ENCODE data around the gene LINGO1. TPM values are rescaled to one million over a fixed set of nuclear protein-coding genes. Genes with fewer than 3 reads are reported as not detected.

LINGO1 gene
- total and polyA plus RNA-seq, 4 donors: 0.50 to 1.6 (median 0.75) TPM; not detected in 1

DNA sequence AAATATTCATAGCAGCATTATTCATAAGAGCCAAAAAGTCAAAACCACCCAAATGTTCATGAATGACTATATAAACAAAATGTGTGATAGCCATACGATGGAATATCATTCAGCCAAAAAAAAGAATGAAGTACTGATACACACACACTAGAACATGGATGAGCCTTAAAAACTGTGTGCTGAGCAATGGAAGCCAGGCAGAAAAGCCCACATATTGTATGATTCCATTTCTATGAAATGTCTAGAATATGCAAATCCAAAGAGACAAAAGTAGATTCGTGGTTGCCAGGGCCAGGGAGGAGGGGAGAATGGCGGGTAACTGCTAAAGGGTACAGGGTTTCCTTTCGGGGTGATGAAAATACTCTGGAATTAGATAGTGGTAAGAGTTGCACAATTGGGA is 37.2 kb upstream of the LINGO1 start:
- Histone ChIP-seq H3K27me3 (ENCODE audit: control insufficient read depth in 4 of 4, insufficient read depth in 4 of 4, low read length in 3 of 4) (peaks cover 0 to 10% (median under 1%) of the 10 kb centered on the region in 4 donors), H3K9me3 (ENCODE audit: control insufficient read depth in 4 of 4, low read length in 3 of 4) (no peaks in the 10 kb centered on the region), H3K27ac (ENCODE audit: low read depth in 1 of 2, low read length in 2 of 2) (no peak overlapping the region), H3K4me1 (ENCODE audit: control insufficient read depth in 4 of 4, insufficient read depth in 4 of 4, low read length in 3 of 4) (no peaks in the 10 kb centered on the region), H3K4me3 (ENCODE audit: low read depth in 1 of 3, low read length in 3 of 3) (no peak overlapping the region), H3K36me3 (ENCODE audit: control insufficient read depth in 4 of 4, insufficient read depth in 3 of 4, low read depth in 1 of 4, low read length in 3 of 4) (no peaks in the 10 kb centered on the region), H3K9ac (ENCODE audit: low read depth in 1 of 2, low read length in 2 of 2) (no peak overlapping the region)
- no peak for TF ChIP-seq YY1 (IDR thresholded peaks at IDR 0.05)
- TF ChIP-seq, protein P1, sequence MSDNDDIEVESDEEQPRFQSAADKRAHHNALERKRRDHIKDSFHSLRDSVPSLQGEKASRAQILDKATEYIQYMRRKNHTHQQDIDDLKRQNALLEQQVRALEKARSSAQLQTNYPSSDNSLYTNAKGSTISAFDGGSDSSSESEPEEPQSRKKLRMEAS (IDR thresholded peaks at IDR 0.05): no peak
- TF ChIP-seq GABPA (IDR thresholded peaks at IDR 0.05 in 1 of 2, conservative IDR thresholded peaks at IDR 0.05 in 1 of 2): no peak
- TF ChIP-seq NR2F2 (IDR thresholded peaks at IDR 0.05): no peak
- no peak for TF ChIP-seq HNF4A (conservative IDR thresholded peaks at IDR 0.05)
- TF ChIP-seq RAD21 (IDR thresholded peaks at IDR 0.05): no peak
- no peak for TF ChIP-seq FOXA1 (IDR thresholded peaks at IDR 0.05)
- no peak for TF ChIP-seq EGR1 (IDR thresholded peaks at IDR 0.05; ENCODE audit: low read depth in 2 of 2)
- no peak for TF ChIP-seq HNF4G (IDR thresholded peaks at IDR 0.05)
- TF ChIP-seq, protein P2, sequence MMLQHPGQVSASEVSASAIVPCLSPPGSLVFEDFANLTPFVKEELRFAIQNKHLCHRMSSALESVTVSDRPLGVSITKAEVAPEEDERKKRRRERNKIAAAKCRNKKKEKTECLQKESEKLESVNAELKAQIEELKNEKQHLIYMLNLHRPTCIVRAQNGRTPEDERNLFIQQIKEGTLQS (IDR thresholded peaks at IDR 0.05): no peak
- no peak for TF ChIP-seq FOXA2 (IDR thresholded peaks at IDR 0.05)
- TF ChIP-seq, protein P3, sequence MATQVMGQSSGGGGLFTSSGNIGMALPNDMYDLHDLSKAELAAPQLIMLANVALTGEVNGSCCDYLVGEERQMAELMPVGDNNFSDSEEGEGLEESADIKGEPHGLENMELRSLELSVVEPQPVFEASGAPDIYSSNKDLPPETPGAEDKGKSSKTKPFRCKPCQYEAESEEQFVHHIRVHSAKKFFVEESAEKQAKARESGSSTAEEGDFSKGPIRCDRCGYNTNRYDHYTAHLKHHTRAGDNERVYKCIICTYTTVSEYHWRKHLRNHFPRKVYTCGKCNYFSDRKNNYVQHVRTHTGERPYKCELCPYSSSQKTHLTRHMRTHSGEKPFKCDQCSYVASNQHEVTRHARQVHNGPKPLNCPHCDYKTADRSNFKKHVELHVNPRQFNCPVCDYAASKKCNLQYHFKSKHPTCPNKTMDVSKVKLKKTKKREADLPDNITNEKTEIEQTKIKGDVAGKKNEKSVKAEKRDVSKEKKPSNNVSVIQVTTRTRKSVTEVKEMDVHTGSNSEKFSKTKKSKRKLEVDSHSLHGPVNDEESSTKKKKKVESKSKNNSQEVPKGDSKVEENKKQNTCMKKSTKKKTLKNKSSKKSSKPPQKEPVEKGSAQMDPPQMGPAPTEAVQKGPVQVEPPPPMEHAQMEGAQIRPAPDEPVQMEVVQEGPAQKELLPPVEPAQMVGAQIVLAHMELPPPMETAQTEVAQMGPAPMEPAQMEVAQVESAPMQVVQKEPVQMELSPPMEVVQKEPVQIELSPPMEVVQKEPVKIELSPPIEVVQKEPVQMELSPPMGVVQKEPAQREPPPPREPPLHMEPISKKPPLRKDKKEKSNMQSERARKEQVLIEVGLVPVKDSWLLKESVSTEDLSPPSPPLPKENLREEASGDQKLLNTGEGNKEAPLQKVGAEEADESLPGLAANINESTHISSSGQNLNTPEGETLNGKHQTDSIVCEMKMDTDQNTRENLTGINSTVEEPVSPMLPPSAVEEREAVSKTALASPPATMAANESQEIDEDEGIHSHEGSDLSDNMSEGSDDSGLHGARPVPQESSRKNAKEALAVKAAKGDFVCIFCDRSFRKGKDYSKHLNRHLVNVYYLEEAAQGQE (IDR thresholded peaks at IDR 0.05): no peak
- TF ChIP-seq, protein P4, sequence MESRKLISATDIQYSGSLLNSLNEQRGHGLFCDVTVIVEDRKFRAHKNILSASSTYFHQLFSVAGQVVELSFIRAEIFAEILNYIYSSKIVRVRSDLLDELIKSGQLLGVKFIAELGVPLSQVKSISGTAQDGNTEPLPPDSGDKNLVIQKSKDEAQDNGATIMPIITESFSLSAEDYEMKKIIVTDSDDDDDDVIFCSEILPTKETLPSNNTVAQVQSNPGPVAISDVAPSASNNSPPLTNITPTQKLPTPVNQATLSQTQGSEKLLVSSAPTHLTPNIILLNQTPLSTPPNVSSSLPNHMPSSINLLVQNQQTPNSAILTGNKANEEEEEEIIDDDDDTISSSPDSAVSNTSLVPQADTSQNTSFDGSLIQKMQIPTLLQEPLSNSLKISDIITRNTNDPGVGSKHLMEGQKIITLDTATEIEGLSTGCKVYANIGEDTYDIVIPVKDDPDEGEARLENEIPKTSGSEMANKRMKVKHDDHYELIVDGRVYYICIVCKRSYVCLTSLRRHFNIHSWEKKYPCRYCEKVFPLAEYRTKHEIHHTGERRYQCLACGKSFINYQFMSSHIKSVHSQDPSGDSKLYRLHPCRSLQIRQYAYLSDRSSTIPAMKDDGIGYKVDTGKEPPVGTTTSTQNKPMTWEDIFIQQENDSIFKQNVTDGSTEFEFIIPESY (IDR thresholded peaks at IDR 0.05): no peak
- TF ChIP-seq JUND (IDR thresholded peaks at IDR 0.05): no peak
- no peak for TF ChIP-seq SP1 (IDR thresholded peaks at IDR 0.05)
- TF ChIP-seq TAF1 (conservative IDR thresholded peaks at IDR 0.05): no peak
- TF ChIP-seq, protein P5, sequence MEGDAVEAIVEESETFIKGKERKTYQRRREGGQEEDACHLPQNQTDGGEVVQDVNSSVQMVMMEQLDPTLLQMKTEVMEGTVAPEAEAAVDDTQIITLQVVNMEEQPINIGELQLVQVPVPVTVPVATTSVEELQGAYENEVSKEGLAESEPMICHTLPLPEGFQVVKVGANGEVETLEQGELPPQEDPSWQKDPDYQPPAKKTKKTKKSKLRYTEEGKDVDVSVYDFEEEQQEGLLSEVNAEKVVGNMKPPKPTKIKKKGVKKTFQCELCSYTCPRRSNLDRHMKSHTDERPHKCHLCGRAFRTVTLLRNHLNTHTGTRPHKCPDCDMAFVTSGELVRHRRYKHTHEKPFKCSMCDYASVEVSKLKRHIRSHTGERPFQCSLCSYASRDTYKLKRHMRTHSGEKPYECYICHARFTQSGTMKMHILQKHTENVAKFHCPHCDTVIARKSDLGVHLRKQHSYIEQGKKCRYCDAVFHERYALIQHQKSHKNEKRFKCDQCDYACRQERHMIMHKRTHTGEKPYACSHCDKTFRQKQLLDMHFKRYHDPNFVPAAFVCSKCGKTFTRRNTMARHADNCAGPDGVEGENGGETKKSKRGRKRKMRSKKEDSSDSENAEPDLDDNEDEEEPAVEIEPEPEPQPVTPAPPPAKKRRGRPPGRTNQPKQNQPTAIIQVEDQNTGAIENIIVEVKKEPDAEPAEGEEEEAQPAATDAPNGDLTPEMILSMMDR (IDR thresholded peaks at IDR 0.05; ENCODE audit: low read depth, low read length, missing input control): no peak
- no peak for TF ChIP-seq RXRA (IDR thresholded peaks at IDR 0.05)
- no peak for DNase-seq (ENCODE audit: low spot score)
- 84% methylated on average over 4 of the region's 4 CpGs for WGBS

Data from liver (tissue), 9 donors.